Colonic mucosa (tissue), 4 donors: Measurements from ENCODE around the gene GUCY2C. TPM values are rescaled to one million over a fixed set of nuclear protein-coding genes. Genes with fewer than 3 reads are reported as not detected.

Source experiments
- DNase-seq: peaks from one replicate; pipeline ENCODE4 v3.0.0-alpha.2; 2020
- H3K27ac ChIP-seq: fragments of 200-600 bp; one replicate; pipeline ENCODE4 v1.8.0; 2021
- H3K27me3 ChIP-seq: fragments of 200-600 bp; one replicate; pipeline ENCODE4 v1.8.0; 2021
- H3K36me3 ChIP-seq: fragments of 200-600 bp; one replicate; pipeline ENCODE4 v1.8.0; 2021
- H3K4me1 ChIP-seq: fragments of 200-600 bp; one replicate; pipeline ENCODE4 v1.8.0; 2021; ENCODE audit warnings: mild to moderate bottlenecking
- H3K4me3 ChIP-seq: fragments of 200-600 bp; one replicate; pipeline ENCODE4 v1.8.0; 2021
- H3K9ac ChIP-seq, 2 donors: one replicate each; pipeline ENCODE4 v1.7.0; 2013; ENCODE audit warnings: control low read depth in 2 of 2, low read depth in 2 of 2, low read length in 2 of 2
- H3K9me3 ChIP-seq: fragments of 200-600 bp; one replicate; pipeline ENCODE4 v1.8.0; 2021
- CTCF ChIP-seq: fragments of 200-600 bp; IDR thresholded peaks from one replicate; pipeline ENCODE4 v1.8.0; 2022; ENCODE audit warnings: antibody characterized with exemption, mild to moderate bottlenecking
- intact Hi-C: fragments of 100-400 bp; cut with DNase I; formaldehyde crosslinking; loops from one replicate; pipeline ENCODE4 v1.14.1; 2022
- total RNA-seq, 2 donors: library from RNA; stranded (reverse); fragmentation: NEBNext Ultra II Directional in 1 of 2; extraction: Animal tissue kit (Norgen Biotek cat#: 25700) in 1 of 2; gene quantifications; one replicate each; pipeline ENCODE4 v1.2.1, GENCODE V29; 2021
- donor health status: healthy.
- donor health status: DM: no; HTN: no; CAD: no.
- donor health status: DM: no; HTN: no; CAD: no.

Gene GUCY2C
- total RNA-seq, 2 donors from 2014 or later: 52.2 to 74.6 TPM

GRCh38 chr12:14665354-14666348, 30.7 kb downstream of the GUCY2C start:
- Histone ChIP-seq H3K27ac (no peak overlapping the region), H3K4me1 (no peaks in the 10 kb centered on the region), H3K9me3 (no peaks in the 10 kb centered on the region), H3K9ac (no peak overlapping the region), H3K4me3 (no peak overlapping the region), H3K27me3 (no peaks in the 10 kb centered on the region), H3K36me3 (peaks cover 5% of the 10 kb centered on the region)
- no peak for DNase-seq
- TF ChIP-seq CTCF: no peak
- intact Hi-C loops: loop anchor here (10.0 kb wide), 1 partner anchor 431 kb away; no protein-coding TSS in a partner anchor

- Histone ChIP-seq H3K9me3 (no peaks in the 10 kb centered on the region), H3K36me3 (peaks cover 5% of the 10 kb centered on the region), H3K27me3 (no peaks in the 10 kb centered on the region), H3K4me1 (no peaks in the 10 kb centered on the region), H3K27ac (no peak overlapping the region), H3K9ac (no peak overlapping the region), H3K4me3 (no peak overlapping the region)
- DNase-seq: peak; percentile 56
- intact Hi-C loops: loop anchor here (10.0 kb wide), 1 partner anchor 430 kb away; no protein-coding TSS in a partner anchor
- TF ChIP-seq CTCF: peak; percentile 47
Observed at GRCh38 chr12:14664434-14665023, 31.9 kb downstream of the GUCY2C start.

GRCh38 chr12:14663002-14663401, 33.4 kb downstream of the GUCY2C start:
- no peak for DNase-seq
- Histone ChIP-seq H3K9ac (no peak overlapping the region), H3K36me3 (peaks cover 5% of the 10 kb centered on the region), H3K27ac (no peak overlapping the region), H3K4me1 (no peaks in the 10 kb centered on the region), H3K4me3 (no peak overlapping the region), H3K9me3 (no peaks in the 10 kb centered on the region), H3K27me3 (no peaks in the 10 kb centered on the region)
- no peak for TF ChIP-seq CTCF
- intact Hi-C loops: loop anchor here (10.0 kb wide), 1 partner anchor 428 kb away; no protein-coding TSS in a partner anchor

GRCh38 chr12:14656846-14657245, 39.6 kb downstream of the GUCY2C start:
- TF ChIP-seq CTCF: no peak
- H3K4me3 ChIP-seq: no peak overlapping the region
- intact Hi-C loops: no loop called here
- no peaks in the 10 kb centered on the region for H3K27me3 ChIP-seq
- H3K27ac ChIP-seq: no peak overlapping the region
- H3K9ac ChIP-seq: no peak overlapping the region
- no peaks in the 10 kb centered on the region for H3K9me3 ChIP-seq
- no peaks in the 10 kb centered on the region for H3K4me1 ChIP-seq
- peaks cover 5% of the 10 kb centered on the region for H3K36me3 ChIP-seq
- DNase-seq: no peak

GRCh38 chr12:14655284-14655683, 41.1 kb downstream of the GUCY2C start:
- Histone ChIP-seq H3K36me3 (no peaks in the 10 kb centered on the region), H3K4me1 (no peaks in the 10 kb centered on the region), H3K9ac (no peak overlapping the region), H3K27ac (no peak overlapping the region), H3K27me3 (no peaks in the 10 kb centered on the region), H3K4me3 (no peak overlapping the region), H3K9me3 (no peaks in the 10 kb centered on the region)
- no peak for TF ChIP-seq CTCF
- no peak for DNase-seq
- intact Hi-C loops: no loop called here
